Measurements from ENCODE around the gene KBTBD7. TPM values are rescaled to one million over a fixed set of nuclear protein-coding genes. Genes with fewer than 3 reads are reported as not detected.
A peak's percentile ranks its signal among the peaks of the same experiment; 100 is the strongest.

KBTBD7 gene
- total and polyA plus RNA-seq, 2 experiments from 2014 or later, result 12.2 to 19.1 TPM

DNA sequence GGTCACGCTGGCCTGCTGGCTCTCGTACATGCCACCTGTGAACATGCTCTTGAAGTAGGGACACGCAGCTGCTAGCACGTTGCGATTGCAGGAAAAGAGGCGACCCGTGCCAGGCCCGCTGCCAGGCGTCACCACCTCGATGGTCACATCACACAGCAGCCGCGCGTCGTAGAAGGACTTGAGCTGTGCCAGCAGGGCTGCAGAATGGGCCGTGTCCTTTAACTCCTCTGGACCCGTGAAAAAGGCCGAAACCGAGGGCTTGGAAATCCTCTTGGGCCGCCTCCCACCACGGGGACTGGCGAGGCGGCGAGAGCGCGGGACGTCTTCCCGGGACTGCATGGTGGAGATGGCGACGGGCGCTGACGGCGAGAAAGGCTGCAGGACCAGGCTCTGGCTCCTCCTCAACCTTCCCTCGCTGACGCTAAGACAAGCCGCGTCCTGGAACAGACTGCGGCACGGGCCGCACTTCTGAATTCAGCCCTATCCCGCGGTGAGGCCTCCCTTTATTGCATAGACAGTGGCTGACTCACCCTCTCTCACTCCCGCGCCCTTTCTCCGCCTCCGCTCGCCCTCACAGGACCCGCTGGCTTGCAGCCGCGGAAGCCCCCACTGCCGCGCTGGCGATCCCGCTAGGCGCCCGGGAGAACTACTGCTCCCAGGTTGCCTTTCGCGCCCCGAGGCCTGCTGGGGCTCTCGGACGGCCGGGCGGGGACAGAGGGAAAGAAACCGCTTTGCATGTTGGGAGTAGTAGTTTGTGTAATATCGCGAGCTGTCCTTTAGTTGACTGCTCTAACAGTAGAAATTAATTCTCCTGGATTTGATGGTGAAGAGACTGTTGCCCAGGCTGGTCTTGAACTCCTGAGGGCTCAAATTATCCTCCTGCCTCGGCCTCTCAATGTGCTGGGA, at the start of gene KBTBD7 (continued):
- TF ChIP-seq, protein P1, sequence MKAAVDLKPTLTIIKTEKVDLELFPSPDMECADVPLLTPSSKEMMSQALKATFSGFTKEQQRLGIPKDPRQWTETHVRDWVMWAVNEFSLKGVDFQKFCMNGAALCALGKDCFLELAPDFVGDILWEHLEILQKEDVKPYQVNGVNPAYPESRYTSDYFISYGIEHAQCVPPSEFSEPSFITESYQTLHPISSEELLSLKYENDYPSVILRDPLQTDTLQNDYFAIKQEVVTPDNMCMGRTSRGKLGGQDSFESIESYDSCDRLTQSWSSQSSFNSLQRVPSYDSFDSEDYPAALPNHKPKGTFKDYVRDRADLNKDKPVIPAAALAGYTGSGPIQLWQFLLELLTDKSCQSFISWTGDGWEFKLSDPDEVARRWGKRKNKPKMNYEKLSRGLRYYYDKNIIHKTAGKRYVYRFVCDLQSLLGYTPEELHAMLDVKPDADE (IDR thresholded peaks at IDR 0.05), result peak; percentile 99
- no peak for TF ChIP-seq JUNB (IDR thresholded peaks at IDR 0.05; ENCODE audit: unreplicated experiment)
- no peak for TF ChIP-seq EZH2phosphoT487 (IDR thresholded peaks at IDR 0.05; ENCODE audit: unreplicated experiment)

DNA sequence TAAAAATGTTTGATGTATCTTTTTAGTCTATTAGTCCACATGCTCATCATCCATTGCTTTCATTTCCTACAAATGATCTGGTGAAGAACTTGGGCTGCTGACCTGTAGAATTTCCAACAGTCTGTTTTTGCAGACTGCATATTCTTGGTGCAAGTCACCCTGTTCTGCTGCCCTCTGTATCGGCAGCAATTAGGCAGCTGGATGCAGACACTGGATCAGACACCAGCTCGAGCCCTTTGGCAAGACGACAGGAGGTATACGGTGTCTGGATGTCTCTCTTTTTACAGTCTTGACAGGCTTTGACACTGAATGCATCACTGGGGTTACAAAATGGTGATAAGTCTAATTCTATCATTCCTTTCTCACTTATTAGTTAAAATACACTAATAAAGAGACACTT, 47.3 kb upstream of the KBTBD7 start:
- peaks cover 4% of the 10 kb centered on the region; the same call in 2 of the 3 replicates for H3K36me3 Mint-ChIP-seq (ENCODE audit: low read depth)
- H3K79me2 ChIP-seq (replicated peaks; ENCODE audit: insufficient read depth), result no peaks in the 10 kb centered on the region
- ATAC-seq (no peak), DNase-seq (ENCODE audit: low spot score) (no peak)
- H3K4me3 ChIP-seq, result no peak overlapping the region
- no peak overlapping the region for H3K27ac Mint-ChIP-seq
- H3K36me3 ChIP-seq (ENCODE audit: insufficient read depth), result no peaks in the 10 kb centered on the region
- no peak overlapping the region for H3K4me2 ChIP-seq
- H3K9me3 Mint-ChIP-seq, result no peaks in the 10 kb centered on the region
- no peak overlapping the region for H3K27ac ChIP-seq (ENCODE audit: low read depth)
- no peak overlapping the region for H3K4me3 Mint-ChIP-seq
- H2AFZ ChIP-seq, result no peak overlapping the region
- no peaks in the 10 kb centered on the region for H3K9me2 ChIP-seq (ENCODE audit: insufficient read depth)
- no peaks in the 10 kb centered on the region for H3K27me3 ChIP-seq (ENCODE audit: insufficient read depth)
- no peaks in the 10 kb centered on the region for H3K4me1 Mint-ChIP-seq
- H3F3A ChIP-seq (replicated peaks; ENCODE audit: low read depth), result no peaks in the 10 kb centered on the region
- no peaks in the 10 kb centered on the region for H4K20me1 ChIP-seq (replicated peaks; ENCODE audit: insufficient read depth)
- H3K4me1 ChIP-seq (ENCODE audit: insufficient read depth), result no peaks in the 10 kb centered on the region
- H3K27me3 Mint-ChIP-seq (ENCODE audit: insufficient read depth, low read depth, poor library complexity), result peaks cover 2% of the 10 kb centered on the region
- TF ChIP-seq EZH2phosphoT487 (IDR thresholded peaks at IDR 0.05; ENCODE audit: unreplicated experiment) (no peak), POLR2AphosphoS5 (IDR thresholded peaks at IDR 0.05; ENCODE audit: low read depth) (no peak), ZNF331 (CRISPR knock-in tag; IDR thresholded peaks at IDR 0.05; ENCODE audit: low read depth) (no peak), NANOG (IDR thresholded peaks at IDR 0.05; ENCODE audit: borderline replicate concordance) (no peak)
- TF ChIP-seq, protein P1 (IDR thresholded peaks at IDR 0.05), result no peak
- TF ChIP-seq, protein P2, sequence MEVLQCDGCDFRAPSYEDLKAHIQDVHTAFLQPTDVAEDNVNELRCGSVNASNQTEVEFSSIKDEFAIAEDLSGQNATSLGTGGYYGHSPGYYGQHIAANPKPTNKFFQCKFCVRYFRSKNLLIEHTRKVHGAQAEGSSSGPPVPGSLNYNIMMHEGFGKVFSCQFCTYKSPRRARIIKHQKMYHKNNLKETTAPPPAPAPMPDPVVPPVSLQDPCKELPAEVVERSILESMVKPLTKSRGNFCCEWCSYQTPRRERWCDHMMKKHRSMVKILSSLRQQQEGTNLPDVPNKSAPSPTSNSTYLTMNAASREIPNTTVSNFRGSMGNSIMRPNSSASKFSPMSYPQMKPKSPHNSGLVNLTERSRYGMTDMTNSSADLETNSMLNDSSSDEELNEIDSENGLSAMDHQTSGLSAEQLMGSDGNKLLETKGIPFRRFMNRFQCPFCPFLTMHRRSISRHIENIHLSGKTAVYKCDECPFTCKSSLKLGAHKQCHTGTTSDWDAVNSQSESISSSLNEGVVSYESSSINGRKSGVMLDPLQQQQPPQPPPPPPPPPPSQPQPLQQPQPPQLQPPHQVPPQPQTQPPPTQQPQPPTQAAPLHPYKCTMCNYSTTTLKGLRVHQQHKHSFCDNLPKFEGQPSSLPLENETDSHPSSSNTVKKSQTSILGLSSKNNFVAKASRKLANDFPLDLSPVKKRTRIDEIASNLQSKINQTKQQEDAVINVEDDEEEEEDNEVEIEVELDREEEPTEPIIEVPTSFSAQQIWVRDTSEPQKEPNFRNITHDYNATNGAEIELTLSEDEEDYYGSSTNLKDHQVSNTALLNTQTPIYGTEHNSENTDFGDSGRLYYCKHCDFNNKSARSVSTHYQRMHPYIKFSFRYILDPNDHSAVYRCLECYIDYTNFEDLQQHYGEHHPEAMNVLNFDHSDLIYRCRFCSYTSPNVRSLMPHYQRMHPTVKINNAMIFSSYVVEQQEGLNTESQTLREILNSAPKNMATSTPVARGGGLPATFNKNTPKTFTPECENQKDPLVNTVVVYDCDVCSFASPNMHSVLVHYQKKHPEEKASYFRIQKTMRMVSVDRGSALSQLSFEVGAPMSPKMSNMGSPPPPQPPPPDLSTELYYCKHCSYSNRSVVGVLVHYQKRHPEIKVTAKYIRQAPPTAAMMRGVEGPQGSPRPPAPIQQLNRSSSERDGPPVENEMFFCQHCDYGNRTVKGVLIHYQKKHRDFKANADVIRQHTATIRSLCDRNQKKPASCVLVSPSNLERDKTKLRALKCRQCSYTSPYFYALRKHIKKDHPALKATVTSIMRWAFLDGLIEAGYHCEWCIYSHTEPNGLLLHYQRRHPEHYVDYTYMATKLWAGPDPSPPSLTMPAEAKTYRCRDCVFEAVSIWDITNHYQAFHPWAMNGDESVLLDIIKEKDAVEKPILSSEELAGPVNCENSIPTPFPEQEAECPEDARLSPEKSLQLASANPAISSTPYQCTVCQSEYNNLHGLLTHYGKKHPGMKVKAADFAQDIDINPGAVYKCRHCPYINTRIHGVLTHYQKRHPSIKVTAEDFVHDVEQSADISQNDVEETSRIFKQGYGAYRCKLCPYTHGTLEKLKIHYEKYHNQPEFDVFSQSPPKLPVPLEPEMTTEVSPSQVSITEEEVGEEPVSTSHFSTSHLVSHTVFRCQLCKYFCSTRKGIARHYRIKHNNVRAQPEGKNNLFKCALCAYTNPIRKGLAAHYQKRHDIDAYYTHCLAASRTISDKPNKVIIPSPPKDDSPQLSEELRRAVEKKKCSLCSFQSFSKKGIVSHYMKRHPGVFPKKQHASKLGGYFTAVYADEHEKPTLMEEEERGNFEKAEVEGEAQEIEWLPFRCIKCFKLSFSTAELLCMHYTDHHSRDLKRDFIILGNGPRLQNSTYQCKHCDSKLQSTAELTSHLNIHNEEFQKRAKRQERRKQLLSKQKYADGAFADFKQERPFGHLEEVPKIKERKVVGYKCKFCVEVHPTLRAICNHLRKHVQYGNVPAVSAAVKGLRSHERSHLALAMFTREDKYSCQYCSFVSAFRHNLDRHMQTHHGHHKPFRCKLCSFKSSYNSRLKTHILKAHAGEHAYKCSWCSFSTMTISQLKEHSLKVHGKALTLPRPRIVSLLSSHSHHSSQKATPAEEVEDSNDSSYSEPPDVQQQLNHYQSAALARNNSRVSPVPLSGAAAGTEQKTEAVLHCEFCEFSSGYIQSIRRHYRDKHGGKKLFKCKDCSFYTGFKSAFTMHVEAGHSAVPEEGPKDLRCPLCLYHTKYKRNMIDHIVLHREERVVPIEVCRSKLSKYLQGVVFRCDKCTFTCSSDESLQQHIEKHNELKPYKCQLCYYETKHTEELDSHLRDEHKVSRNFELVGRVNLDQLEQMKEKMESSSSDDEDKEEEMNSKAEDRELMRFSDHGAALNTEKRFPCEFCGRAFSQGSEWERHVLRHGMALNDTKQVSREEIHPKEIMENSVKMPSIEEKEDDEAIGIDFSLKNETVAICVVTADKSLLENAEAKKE (CRISPR knock-in tag; IDR thresholded peaks at IDR 0.05), result no peak
- TF ChIP-seq, protein P3, sequence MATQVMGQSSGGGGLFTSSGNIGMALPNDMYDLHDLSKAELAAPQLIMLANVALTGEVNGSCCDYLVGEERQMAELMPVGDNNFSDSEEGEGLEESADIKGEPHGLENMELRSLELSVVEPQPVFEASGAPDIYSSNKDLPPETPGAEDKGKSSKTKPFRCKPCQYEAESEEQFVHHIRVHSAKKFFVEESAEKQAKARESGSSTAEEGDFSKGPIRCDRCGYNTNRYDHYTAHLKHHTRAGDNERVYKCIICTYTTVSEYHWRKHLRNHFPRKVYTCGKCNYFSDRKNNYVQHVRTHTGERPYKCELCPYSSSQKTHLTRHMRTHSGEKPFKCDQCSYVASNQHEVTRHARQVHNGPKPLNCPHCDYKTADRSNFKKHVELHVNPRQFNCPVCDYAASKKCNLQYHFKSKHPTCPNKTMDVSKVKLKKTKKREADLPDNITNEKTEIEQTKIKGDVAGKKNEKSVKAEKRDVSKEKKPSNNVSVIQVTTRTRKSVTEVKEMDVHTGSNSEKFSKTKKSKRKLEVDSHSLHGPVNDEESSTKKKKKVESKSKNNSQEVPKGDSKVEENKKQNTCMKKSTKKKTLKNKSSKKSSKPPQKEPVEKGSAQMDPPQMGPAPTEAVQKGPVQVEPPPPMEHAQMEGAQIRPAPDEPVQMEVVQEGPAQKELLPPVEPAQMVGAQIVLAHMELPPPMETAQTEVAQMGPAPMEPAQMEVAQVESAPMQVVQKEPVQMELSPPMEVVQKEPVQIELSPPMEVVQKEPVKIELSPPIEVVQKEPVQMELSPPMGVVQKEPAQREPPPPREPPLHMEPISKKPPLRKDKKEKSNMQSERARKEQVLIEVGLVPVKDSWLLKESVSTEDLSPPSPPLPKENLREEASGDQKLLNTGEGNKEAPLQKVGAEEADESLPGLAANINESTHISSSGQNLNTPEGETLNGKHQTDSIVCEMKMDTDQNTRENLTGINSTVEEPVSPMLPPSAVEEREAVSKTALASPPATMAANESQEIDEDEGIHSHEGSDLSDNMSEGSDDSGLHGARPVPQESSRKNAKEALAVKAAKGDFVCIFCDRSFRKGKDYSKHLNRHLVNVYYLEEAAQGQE (IDR thresholded peaks at IDR 0.05; ENCODE audit: unreplicated experiment), result no peak
- TF ChIP-seq, protein P4, sequence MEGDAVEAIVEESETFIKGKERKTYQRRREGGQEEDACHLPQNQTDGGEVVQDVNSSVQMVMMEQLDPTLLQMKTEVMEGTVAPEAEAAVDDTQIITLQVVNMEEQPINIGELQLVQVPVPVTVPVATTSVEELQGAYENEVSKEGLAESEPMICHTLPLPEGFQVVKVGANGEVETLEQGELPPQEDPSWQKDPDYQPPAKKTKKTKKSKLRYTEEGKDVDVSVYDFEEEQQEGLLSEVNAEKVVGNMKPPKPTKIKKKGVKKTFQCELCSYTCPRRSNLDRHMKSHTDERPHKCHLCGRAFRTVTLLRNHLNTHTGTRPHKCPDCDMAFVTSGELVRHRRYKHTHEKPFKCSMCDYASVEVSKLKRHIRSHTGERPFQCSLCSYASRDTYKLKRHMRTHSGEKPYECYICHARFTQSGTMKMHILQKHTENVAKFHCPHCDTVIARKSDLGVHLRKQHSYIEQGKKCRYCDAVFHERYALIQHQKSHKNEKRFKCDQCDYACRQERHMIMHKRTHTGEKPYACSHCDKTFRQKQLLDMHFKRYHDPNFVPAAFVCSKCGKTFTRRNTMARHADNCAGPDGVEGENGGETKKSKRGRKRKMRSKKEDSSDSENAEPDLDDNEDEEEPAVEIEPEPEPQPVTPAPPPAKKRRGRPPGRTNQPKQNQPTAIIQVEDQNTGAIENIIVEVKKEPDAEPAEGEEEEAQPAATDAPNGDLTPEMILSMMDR (conservative IDR thresholded peaks at IDR 0.05; ENCODE audit: low read depth in 2 of 2), result no peak
